Activated T-cell treated with anti-CD3 and anti-CD28 coated beads, Interleukin-2, amount 50 U/mL, for 24 hours (primary cell): ENCODE results near the gene BCR.
"Not testable (repeated sequence)": the region's sequence is repeated elsewhere in the genome, so short reads cannot be mapped to it uniquely, and the experiment has no call there.

Source experiments
- DNase-seq: peaks from one replicate; pipeline ENCODE4 v3.0.0-alpha.2; 2020
- H3K27ac Mint-ChIP-seq: 2 replicates; pipeline ENCODE4 v1.8.0; 2020; ENCODE audit warnings: mild to moderate bottlenecking, mixed read lengths
- H3K27me3 Mint-ChIP-seq: 2 replicates; pipeline ENCODE4 v1.8.0; 2020; ENCODE audit warnings: mixed read lengths
- H3K36me3 Mint-ChIP-seq: 2 replicates; pipeline ENCODE4 v1.8.0; 2020; ENCODE audit warnings: low read depth, mixed read lengths
- H3K4me1 Mint-ChIP-seq: 2 replicates; pipeline ENCODE4 v1.8.0; 2020; ENCODE audit warnings: low read depth, mixed read lengths
- H3K4me3 Mint-ChIP-seq: 2 replicates; pipeline ENCODE4 v1.8.0; 2020; ENCODE audit warnings: mild to moderate bottlenecking, moderate library complexity, mixed read lengths
- H3K9me3 Mint-ChIP-seq: 2 replicates; pipeline ENCODE4 v1.8.0; 2020; ENCODE audit warnings: mixed read lengths

The BCR gene

GRCh38 chr22:23311635-23312420 is 131.5 kb downstream of the BCR start:
- H3K27me3 Mint-ChIP-seq, H3K4me1 Mint-ChIP-seq, H3K4me3 Mint-ChIP-seq, DNase-seq, H3K9me3 Mint-ChIP-seq, H3K27ac Mint-ChIP-seq: not testable (repeated sequence)
- peaks cover 27% of the 10 kb centered on the region for H3K36me3 Mint-ChIP-seq

DNA sequence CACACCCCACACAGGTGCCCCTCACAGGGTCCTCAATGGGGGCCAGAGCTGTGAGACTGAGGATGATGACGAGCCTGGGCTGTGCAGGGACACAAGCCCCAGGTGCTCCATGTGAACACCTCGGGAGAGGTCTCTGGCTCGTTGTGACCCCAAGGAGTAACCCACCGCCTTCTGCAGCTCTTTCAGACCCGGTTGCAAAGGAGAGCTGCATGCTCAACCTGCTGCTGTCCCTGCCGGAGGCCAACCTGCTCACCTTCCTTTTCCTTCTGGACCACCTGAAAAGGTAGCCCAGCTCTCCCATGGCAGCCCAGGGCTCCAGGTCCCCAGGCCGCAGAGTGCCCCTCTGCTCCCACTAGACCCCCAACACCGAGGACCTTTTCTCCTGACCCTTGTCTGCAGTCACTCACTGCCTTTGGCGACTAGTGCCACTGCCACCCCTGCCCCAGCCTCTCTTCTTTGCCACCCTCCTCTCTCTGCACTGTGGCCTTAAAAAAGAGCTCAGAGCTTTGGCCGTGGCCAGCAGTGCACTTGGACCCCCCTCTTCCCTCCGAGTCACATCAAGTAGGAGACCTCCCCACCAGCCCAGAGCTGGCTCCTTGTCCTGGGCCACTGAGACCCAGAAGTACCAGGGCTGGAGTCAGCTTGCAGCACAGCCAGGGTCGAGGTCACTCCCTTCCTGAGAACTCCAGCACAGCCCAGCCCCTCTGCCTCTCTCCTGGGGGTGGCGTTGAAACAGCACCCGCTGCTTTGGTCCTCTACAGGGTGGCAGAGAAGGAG is 133.7 kb downstream of the BCR start:
- no peak overlapping the region for H3K4me3 Mint-ChIP-seq
- H3K27ac Mint-ChIP-seq = peak overlapping the region; percentile 29
- H3K4me1 Mint-ChIP-seq = peaks cover 10% of the 10 kb centered on the region
- H3K36me3 Mint-ChIP-seq = peaks cover 24% of the 10 kb centered on the region
- no peaks in the 10 kb centered on the region for H3K9me3 Mint-ChIP-seq
- no peaks in the 10 kb centered on the region for H3K27me3 Mint-ChIP-seq
- no peak for DNase-seq

DNA sequence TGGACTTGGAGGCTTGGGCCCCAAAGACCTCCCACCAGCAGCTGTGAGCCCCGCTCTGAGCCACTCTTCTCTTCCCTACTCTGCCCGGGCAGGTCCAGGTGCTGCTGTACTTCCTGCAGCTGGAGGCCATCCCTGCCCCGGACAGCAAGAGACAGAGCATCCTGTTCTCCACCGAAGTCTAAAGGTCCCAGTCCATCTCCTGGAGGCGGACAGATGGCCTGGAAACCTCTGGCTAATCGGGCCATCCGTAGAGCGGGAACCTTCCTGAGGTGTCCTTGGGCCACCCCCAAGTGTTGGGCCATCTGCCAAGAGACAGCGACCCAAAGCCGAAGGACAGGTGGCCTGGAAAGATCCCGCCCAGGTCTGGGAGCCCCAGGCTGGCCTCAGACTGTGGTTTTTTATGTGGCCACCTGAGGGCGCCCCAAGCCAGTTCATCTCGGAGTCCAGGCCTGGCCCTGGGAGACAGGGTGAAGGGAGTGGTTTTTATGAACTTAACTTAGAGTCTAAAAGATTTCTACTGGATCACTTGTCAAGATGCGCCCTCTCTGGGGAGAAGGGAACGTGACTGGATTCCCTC is 135.1 kb downstream of the BCR start:
- H3K4me1 Mint-ChIP-seq = peaks cover 10% of the 10 kb centered on the region
- no peaks in the 10 kb centered on the region for H3K27me3 Mint-ChIP-seq
- H3K36me3 Mint-ChIP-seq = peaks cover 23% of the 10 kb centered on the region
- peak overlapping the region; percentile 79 for H3K27ac Mint-ChIP-seq
- DNase-seq = peak; percentile 81
- no peaks in the 10 kb centered on the region for H3K9me3 Mint-ChIP-seq
- H3K4me3 Mint-ChIP-seq = no peak overlapping the region

GRCh38 chr22:23316596-23316995 is 136.3 kb downstream of the BCR start:
- not testable (repeated sequence) for H3K9me3 Mint-ChIP-seq, H3K4me1 Mint-ChIP-seq, H3K4me3 Mint-ChIP-seq, H3K27me3 Mint-ChIP-seq, H3K27ac Mint-ChIP-seq, DNase-seq
- H3K36me3 Mint-ChIP-seq = peaks cover 23% of the 10 kb centered on the region

DNA sequence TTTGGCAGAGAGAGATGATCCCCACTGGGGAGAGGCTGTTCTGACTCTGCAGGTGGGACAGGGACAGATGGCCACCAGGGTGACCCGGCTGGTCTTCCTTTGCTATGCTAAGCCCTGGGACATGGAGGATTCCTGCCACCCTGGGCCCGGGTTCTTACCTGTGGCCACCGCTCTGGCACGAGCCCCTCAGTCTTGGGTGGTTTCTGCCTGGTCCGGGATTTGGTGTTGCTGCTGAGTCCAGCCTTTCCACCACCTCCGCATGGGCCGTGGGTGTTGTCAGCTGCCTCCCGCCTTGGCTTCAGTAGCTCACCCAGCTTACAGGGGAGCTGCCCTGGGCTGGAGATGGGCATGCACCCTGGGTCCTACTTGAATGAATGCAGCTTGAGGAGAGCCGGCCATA is 138.0 kb downstream of the BCR start:
- H3K36me3 Mint-ChIP-seq = peaks cover 23% of the 10 kb centered on the region
- H3K27ac Mint-ChIP-seq, DNase-seq, H3K27me3 Mint-ChIP-seq, H3K4me1 Mint-ChIP-seq, H3K9me3 Mint-ChIP-seq, H3K4me3 Mint-ChIP-seq: not testable (repeated sequence)

DNA sequence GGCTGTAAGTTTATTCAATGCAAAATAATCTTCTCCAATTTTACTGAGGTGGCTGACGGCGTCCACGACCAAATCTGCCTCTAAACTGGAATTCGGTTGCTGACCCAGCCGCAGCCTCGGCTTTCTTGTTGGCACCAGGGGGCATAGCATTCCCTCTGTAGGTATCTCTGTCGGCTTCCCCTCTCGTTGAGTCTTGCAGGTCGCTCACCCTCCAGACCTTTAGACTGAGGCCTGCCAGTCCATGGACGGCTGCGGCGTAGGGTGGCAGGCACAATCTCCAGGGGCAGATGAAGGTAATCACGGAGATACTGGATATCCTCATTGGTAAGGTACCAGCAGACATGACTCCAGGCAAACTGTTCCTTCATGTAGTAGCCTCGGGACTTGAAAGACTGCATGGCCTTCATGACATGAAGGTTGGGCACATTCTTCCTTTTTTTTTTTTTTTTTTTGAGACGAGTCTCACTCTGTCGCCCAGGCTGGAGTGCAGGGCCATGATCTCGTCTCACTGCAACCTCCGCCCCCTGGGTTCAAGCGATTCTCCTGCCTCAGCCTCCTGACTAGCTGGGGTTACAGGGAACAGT is 142.3 kb downstream of the BCR start:
- H3K27ac Mint-ChIP-seq, H3K9me3 Mint-ChIP-seq, DNase-seq, H3K36me3 Mint-ChIP-seq, H3K27me3 Mint-ChIP-seq, H3K4me3 Mint-ChIP-seq: not testable (repeated sequence)
- H3K4me1 Mint-ChIP-seq = peaks cover 14% of the 10 kb centered on the region

GRCh38 chr22:23323960-23324688 is 143.8 kb downstream of the BCR start:
- H3K36me3 Mint-ChIP-seq, H3K27me3 Mint-ChIP-seq, DNase-seq, H3K4me3 Mint-ChIP-seq, H3K9me3 Mint-ChIP-seq: not testable (repeated sequence)
- peaks cover 14% of the 10 kb centered on the region for H3K4me1 Mint-ChIP-seq
- H3K27ac Mint-ChIP-seq = peak overlapping the region; percentile 52

GRCh38 chr22:23325183-23325582 is 144.9 kb downstream of the BCR start:
- Mint-ChIP-seq H3K27me3 (no peaks in the 10 kb centered on the region), H3K36me3 (no peaks in the 10 kb centered on the region), H3K4me3 (no peak overlapping the region), H3K27ac (no peak overlapping the region), H3K4me1 (peaks cover 14% of the 10 kb centered on the region), H3K9me3 (no peaks in the 10 kb centered on the region)
- no peak for DNase-seq

GRCh38 chr22:23333822-23334221 is 153.5 kb downstream of the BCR start:
- H3K4me3 Mint-ChIP-seq, H3K27ac Mint-ChIP-seq, H3K27me3 Mint-ChIP-seq, H3K9me3 Mint-ChIP-seq, H3K4me1 Mint-ChIP-seq, DNase-seq, H3K36me3 Mint-ChIP-seq: not testable (repeated sequence)

GRCh38 chr22:23337672-23338071 is 157.4 kb downstream of the BCR start:
- not testable (repeated sequence) for H3K4me1 Mint-ChIP-seq, H3K27me3 Mint-ChIP-seq, H3K9me3 Mint-ChIP-seq, H3K27ac Mint-ChIP-seq, H3K4me3 Mint-ChIP-seq, H3K36me3 Mint-ChIP-seq, DNase-seq

- DNase-seq, H3K27me3 Mint-ChIP-seq, H3K9me3 Mint-ChIP-seq, H3K4me1 Mint-ChIP-seq, H3K4me3 Mint-ChIP-seq, H3K36me3 Mint-ChIP-seq, H3K27ac Mint-ChIP-seq: not testable (repeated sequence)
Measured at GRCh38 chr22:23341942-23342695, 161.8 kb downstream of the BCR start.

DNA sequence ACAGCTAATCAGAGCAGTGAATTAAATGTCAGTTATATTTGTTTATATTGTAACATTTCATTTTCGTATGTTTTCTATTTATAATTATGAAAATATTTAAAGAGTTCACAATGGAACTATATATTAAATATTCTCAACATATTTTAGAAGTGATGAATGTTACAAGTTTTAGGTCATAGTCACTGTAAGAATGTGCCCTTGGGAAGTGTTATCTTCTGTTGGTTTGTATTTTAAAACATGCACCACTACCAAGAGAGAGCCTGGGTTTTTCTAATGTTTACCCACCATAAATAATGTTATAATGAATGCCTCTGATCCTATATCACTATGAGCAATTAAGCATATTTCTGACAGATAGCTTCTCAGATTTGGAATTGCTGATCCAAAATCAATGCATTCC is 171.0 kb downstream of the BCR start:
- no peaks in the 10 kb centered on the region for H3K9me3 Mint-ChIP-seq
- H3K27me3 Mint-ChIP-seq = peaks cover 19% of the 10 kb centered on the region
- no peak for DNase-seq
- H3K27ac Mint-ChIP-seq = no peak overlapping the region
- no peaks in the 10 kb centered on the region for H3K4me1 Mint-ChIP-seq
- H3K4me3 Mint-ChIP-seq = no peak overlapping the region
- no peaks in the 10 kb centered on the region for H3K36me3 Mint-ChIP-seq

GRCh38 chr22:23353004-23353403 is 172.7 kb downstream of the BCR start:
- Mint-ChIP-seq H3K4me3 (no peak overlapping the region), H3K27ac (no peak overlapping the region), H3K4me1 (no peaks in the 10 kb centered on the region), H3K36me3 (no peaks in the 10 kb centered on the region), H3K27me3 (peaks cover 17% of the 10 kb centered on the region), H3K9me3 (no peaks in the 10 kb centered on the region)
- no peak for DNase-seq

DNA sequence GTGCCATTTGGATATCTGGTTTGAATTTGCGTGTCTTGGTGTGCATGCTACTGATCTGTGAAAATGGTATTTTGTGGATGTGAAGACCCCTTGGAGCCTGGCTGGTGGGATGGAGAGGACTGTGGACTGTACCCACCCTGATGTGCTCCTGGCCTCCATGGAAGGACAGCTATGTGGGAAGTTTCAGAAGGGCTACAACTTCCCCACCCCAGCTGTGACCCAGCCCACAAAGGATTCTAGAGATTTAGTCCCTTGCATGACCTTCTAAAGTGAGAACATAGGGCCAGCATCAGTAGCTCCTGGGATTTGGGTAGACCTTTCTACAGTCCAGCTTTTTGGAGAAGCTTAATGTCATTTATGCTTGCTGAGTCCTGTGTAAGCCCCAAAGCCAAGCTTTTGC is 173.4 kb downstream of the BCR start:
- Mint-ChIP-seq H3K4me3 (no peak overlapping the region), H3K9me3 (no peaks in the 10 kb centered on the region), H3K4me1 (no peaks in the 10 kb centered on the region), H3K27ac (no peak overlapping the region), H3K27me3 (peaks cover 16% of the 10 kb centered on the region), H3K36me3 (no peaks in the 10 kb centered on the region)
- DNase-seq = no peak
